GM20431 (cell line): ENCODE measurements around the gene RSPH4A.

Experiments
- in situ Hi-C: fragments of 300-500 bp; cut with MseI, MboI; formaldehyde crosslinking; loops from one replicate; pipeline ENCODE4 v1.15.0; 2020; ENCODE audit warnings: low sequenced_read_pairs; ENCODE audit not compliant: unreplicated experiment

Gene RSPH4A

DNA sequence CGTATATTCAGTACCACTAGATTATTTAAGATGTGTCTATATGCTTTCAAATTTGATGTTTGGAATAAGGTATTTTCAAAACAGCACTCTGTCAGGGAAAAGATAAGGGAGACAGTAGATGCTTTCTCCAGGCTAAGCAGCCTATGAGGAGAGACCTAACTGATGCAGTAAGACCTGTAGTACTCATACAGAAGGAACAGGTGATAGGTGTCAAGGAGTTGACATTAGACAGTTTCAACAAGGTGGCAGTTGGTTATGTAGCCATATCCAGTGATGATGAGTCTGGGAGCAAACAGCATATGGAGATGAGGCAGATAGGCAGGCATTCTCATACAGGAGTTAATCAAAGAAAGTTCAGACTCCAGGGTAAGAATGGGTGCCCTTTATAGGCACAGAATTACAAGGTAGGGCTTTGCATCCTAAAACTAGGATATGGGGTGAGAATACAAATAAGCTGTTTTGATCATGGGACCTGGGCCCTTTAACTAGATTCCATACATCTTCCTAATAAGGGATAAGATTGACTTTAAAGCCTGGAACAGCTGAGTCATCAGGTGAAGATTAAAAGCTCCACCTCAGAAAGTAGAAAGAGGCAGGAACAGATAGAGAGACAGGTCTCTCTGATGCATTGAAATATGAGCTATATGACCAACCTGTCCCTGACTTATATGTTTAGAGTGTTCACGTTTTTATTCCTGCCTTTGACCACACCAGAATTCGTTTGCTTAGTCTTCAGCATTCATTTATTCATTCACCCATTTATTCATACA, 7.9 kb downstream of the RSPH4A start:
- in situ Hi-C loops: no loop called here

DNA sequence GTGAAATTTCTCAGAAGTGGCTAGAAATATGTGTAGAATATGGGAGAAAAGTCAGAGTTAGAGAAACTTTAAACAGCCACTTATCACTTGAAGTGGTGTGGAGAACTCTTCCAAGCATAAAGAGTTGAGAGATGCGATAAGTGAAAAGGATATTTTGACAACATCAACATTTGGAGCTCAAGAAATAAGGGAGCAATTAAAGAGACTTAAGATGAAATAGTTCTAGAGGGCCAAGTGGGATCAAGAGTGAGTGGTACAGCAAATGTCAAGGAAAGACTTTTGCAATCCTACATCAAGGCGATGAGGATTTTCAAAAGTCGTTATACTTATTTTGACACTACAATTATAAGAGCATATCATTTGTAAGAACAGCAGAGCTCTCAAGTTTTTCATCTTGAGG, 9.6 kb downstream of the RSPH4A start:
- in situ Hi-C loops: no loop called here

DNA sequence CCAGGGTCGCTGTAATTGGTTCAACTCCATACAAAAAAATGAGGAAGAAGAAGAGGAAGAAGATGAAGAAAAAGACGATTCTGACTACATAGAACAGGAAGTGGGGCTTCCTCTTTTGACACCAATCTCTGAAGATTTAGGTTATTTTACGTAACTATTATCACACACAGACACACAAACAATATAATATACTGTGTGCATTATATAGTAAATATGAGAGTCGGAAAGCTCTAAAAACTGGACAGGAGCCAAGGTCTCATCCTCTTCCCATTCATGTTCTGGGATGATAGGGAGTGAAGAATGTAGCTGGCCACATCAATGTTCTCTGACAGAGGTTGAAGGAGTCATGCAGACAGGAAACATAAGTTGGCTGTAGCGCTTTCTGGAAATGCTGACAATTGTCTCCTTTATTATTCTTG, 13.3 kb downstream of the RSPH4A start:
- in situ Hi-C loops: no loop called here

DNA sequence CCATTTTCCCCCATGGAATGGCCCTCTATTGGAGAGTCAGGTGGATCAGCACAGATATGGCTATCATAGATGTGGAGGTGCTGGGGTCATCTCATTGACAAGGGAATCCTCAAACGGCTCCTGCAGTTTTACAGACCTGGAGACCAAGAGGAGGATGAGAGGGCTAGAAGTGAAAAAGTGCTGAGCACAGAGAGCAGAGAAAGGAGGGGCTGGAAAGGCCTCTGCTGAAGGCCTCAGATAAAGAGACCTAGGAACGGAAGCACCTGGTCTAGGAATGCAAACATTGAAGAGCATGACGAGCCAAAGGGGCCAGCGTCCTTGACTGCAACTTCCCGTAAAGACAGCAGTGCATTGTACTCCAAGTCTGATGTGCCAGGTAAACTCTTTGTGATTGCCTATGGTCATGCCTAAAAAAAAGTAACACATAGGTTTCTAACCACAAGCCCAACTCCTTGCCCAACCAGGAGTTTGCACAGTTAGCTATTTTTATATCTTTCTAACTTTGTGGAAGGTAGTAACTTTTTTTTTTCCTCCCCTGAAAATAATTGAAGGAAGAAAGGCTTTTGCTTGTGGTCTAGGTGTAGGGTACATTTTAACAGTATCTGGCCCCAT, 15.2 kb downstream of the RSPH4A start:
- in situ Hi-C loops: no loop called here

DNA sequence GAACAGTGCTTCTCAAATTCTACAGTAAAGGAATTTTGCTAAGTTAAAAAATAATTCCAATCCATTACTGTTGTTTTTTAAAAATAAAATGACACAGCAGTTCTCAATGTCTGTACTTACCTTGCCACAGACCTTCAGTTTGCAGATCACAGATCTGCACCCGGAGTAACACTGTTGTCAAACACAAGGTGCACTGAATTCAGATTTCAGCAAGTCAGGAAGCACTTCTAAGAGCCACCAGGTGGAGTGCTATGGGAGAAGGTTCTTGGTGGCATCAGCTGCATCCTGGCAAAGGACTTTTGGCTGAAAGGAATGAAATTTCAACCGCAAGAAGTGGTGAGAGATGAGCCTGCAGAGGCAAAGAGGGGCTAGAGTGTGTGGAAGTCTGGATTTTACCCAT, 17.4 kb downstream of the RSPH4A start:
- in situ Hi-C loops: no loop called here

DNA sequence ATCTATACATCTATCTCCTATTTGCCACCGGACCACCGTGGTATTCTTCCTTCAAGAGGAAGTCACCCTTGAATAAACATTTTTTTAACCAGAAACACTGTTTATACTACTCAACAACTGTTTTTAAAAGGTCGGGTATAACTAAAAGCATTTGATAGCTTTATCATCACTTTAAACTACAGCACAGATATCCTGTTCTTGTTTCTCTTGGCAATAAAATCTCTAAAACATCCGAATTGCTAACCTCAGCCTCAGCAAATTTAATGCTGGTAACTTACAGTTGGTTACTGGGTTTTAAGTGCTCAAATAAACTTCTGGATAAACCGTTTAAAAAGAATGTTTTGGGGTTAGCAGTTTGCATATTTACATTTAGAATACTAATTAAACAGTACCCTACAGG, 31.9 kb downstream of the RSPH4A start:
- in situ Hi-C loops: no loop called here

DNA sequence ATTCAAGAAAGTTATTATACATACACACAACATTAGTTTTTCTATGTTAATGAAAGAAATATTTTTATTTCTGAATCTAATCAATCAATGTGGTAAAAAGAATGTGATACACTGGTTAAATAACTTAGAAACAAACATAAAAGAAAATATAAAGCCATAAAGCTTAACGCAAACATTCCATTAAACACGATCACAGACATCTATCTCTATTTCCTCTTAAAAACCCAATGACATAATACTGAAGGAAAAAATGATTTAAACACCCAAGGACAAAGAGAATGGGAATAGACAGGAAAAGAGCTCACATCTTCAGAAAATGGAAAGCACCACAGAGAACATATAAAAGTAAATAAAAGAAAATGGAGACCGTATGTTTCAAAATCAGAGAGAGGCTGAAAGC, 32.9 kb downstream of the RSPH4A start:
- in situ Hi-C loops: no loop called here

DNA sequence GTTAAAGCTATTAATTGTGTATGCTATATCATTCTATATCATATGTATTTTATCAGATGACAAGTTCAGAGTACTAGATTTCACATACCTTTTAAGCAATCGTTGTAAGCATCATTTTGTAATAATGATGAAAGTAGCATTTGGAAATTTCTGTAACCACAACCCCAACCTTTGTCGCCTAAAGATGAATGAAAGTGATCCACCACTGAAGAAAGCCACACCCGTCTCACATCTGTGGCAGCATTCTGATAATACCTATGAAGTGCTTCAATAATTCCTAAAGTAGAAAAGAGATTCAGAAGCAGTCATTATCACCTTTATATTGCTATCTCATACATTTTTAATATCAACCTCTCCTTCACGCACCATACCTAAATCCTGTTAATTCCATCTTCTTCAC, 35.6 kb downstream of the RSPH4A start:
- in situ Hi-C loops: loop anchor here (25.0 kb wide), 1 partner anchor 365 kb away; the partner anchor contains the start of gene TSPYL1

DNA sequence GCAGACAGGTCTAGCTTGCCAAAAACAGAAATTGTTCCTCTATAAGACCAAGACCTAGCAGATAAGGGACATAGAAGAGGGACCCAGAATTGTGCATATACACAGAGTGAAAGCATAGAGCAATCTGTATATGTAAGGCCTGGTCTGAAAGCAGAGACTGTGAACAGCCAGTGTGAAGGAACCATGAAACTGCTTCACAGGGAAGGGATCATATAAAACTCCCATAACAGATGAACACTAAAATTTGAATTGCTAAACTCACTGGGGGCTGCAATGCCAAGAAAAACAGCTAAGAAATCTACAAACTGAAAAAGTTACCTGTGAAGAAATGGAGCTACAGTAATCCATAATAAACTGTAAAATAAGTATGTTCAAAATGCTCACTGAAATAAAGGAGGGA, 45.3 kb downstream of the RSPH4A start:
- in situ Hi-C loops: loop anchor here (25.0 kb wide), 1 partner anchor 374 kb away; the partner anchor contains the start of gene TSPYL1

DNA sequence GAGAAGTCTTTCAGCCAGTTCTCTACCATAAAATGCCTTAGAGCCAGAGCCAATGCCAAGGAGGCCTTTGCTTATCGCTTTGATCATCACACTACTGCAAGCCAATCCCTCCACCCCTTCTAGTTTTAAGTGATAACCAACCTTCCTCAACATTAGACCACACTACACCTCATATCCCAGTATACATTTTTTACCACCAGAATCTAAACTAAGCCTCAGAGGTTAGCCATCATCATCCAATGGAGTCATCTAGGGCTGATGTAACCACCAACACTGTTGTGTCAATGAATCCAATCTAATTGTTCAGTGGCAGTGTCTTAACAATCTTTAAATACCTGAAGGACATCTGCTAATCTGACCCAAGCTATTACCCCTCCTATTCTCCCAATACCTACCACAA, 45.9 kb downstream of the RSPH4A start:
- in situ Hi-C loops: loop anchor here (25.0 kb wide), 1 partner anchor 375 kb away; the partner anchor contains the start of gene TSPYL1

DNA sequence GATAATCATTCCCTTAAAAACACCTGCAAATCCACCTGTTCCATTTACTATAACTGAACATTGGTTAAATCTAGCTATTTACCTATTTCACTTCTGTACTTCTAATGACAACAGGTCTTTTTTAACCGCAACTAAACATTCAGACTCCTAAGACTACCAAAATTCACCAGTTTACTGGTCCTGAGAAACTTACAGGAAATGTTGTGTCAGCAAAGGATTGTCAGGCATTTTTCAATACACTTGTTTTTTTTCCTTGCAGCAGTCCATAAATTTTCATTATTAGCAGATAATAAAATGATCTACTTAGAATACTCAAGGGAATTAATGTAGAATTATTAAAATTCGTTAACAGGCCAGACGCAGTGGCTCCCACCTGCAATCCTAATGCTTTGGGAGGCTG, 47.0 kb downstream of the RSPH4A start:
- in situ Hi-C loops: loop anchor here (25.0 kb wide), 1 partner anchor 376 kb away; the partner anchor contains the start of gene TSPYL1

DNA sequence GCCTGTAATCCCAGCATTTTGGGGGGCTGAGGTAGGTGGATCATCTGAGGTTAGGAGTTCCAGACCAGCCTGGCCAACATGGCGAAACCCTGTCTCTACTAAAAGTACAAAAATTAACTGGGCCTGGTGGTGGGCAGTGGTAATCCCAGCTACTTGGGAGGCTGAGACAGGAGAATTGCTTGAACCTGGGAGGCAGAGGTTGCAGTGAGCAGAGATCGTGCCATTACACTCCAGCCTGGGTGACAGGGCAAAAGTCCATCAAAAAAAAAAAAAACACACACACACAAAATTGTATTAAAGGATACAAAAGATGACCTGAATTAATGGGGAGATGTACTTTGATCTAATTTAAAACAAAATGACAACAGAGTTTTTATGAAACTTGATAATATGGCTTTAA, 47.9 kb downstream of the RSPH4A start:
- in situ Hi-C loops: loop anchor here (25.0 kb wide), 1 partner anchor 377 kb away; the partner anchor contains the start of gene TSPYL1

DNA sequence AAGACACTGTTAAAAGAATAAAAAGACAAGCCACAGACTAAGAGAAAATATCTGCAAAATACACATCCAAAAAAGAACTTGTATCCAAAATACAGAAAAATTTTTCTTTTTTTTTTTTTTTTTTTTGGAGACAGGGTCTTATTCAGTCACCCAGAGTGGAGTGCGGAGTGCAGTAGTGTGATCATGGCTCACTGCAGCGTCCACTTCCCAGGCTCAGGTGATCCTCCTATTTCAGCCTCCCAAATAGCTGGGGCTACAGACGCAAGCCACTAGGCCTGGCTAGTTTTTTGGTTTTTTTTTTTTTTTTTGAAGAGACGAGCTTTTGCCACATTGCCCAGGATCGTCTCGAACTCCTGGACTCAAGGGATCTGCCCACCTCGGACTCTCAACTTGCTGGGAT, 49.2 kb downstream of the RSPH4A start:
- in situ Hi-C loops: loop anchor here (25.0 kb wide), 1 partner anchor 378 kb away; the partner anchor contains the start of gene TSPYL1

DNA sequence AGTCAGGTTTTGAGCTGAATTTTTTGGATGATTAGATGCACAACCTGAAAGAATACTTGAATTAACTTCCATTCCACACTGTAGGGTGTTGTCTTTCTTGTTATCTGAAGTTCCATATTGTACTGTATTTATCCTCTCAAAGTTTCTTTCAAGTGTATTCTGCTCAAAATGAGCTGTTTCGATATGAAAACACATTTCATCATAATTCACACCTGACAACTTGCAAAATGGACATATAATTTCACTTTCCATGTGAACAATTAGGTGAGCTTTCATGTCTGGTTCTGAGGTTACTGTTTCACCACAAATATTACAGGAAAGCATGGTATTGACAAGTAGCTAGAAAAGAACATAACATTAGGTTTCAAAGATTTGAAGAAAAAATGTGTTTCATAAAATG, 50.6 kb downstream of the RSPH4A start:
- in situ Hi-C loops: loop anchor here (25.0 kb wide), 1 partner anchor 380 kb away; the partner anchor contains the start of gene TSPYL1

DNA sequence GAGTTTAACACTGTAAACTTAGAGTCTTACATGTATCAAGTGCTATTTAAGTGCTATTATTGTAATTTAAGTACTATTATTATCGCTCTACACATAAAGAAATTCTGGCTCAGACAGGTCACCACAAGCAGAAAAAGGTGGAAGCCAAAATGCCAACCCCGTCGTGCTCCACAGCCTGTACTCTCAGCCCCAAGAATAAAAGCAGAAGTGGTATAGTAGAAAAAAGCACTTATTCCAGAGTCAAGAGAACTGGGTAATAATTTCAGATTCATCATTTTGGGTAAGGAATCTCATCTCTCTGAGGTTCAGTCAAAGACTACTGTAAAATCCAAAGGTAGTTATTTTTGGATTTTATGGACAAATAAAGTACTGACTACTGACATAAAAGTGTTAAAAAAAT, 51.3 kb downstream of the RSPH4A start:
- in situ Hi-C loops: loop anchor here (25.0 kb wide), 1 partner anchor 380 kb away; the partner anchor contains the start of gene TSPYL1

DNA sequence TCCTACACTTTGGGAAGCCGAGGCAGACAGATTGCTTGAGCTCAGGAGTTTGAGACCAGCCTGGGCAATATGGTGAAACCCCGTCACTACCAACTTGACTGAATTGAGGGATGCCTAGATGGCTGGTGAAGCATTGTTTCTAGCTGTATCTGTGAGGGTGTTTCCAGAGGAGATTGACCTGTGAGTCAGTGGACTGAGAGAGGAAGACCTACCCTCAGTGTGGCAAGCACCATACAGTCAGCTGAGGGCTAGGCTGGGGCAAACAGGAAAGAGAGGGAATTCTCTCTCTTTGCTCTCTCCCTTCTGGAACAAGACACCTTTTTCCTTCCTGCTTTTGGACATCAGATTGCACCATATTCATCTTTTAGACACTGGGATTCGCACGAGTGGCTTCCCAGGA, 56.0 kb downstream of the RSPH4A start:
- in situ Hi-C loops: loop anchor here (25.0 kb wide), 1 partner anchor 385 kb away; the partner anchor contains the start of gene TSPYL1

DNA sequence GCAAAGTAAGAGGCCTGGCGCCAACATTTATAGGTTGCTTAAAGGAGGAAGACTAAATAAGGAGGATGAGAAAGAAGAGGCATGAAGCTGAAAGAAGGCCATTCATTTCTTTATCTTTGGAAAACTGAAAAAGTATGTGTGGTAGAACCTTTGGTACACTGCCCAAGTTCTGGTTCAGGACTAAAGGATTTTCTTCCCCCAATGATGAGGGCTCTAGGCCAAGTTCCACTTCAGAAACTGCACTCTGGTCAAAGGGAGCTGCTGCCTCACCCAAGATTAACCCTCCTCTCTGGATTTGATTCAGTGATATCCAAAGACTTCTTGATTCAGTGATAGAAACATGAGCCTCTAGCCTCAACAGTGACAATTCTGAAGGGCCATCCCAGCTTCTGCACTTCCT, 59.7 kb downstream of the RSPH4A start:
- in situ Hi-C loops: no loop called here

DNA sequence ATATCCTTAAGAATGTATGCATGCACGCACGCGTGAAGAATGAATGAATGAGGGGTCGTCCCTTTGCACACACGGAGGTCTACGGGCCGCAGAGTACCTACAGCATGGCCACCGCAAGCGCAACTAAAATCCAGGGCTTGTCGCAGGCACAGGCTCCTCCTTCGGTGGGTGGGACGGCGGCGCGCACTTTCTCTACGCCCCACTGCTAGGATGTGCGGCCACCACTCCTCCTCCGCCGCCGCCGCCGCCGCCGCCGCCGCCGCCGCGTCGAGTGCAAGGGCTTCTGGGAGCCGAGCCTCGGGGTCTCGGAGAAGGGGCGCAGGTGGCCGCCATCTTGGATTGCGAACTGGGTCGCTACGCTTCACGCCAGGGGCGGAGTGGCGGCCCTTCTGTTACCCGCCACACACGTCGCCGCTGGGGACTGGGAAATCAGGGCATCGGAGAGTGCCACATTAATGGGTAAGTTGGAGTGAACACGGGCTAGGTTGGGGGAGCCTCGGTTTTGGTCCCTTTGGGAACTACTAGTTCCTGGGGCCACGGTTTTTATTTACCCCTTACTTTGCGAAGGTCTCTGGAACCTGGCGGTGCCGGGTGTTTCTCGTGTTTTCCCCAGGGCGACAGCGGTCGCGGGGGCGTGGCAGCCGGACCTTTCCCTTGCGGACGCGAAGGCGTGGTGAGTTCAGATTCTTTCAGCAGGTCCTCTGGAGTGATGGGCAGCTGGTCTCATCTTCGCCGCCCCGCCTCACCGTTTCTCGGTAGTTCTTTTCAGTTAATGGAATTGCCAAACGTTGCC, 64.8 kb downstream of the RSPH4A start, which contains the start of gene KPNA5:
KPNA5 (plus strand) TSS at position 332 of the 793 bp plus-strand sequence; CDS start at position 456, 124 bp downstream.
- in situ Hi-C loops: no loop called here

DNA sequence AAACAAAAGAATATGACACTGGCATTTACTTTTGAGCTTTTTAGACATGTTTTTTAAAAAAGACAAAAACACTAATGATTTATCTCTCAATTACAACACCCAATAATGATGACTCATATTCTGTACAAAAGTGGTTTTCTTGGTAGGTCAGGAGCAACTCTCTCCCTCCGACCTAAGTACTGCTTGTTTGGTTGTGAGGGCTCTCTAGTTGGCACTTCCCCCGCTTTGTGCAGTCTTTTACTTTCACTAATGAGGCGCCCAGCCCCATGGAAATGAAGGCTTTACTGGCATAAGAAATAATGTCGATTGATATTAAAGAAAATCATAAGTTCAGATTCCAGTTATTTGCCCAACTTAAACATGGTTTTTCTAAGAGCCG, 66.0 kb downstream of the RSPH4A start:
- in situ Hi-C loops: no loop called here
